ENCODE results near the gene RTN4R.
A peak's percentile ranks its signal among the peaks of the same experiment; 100 is the strongest.

Gene RTN4R

DNA sequence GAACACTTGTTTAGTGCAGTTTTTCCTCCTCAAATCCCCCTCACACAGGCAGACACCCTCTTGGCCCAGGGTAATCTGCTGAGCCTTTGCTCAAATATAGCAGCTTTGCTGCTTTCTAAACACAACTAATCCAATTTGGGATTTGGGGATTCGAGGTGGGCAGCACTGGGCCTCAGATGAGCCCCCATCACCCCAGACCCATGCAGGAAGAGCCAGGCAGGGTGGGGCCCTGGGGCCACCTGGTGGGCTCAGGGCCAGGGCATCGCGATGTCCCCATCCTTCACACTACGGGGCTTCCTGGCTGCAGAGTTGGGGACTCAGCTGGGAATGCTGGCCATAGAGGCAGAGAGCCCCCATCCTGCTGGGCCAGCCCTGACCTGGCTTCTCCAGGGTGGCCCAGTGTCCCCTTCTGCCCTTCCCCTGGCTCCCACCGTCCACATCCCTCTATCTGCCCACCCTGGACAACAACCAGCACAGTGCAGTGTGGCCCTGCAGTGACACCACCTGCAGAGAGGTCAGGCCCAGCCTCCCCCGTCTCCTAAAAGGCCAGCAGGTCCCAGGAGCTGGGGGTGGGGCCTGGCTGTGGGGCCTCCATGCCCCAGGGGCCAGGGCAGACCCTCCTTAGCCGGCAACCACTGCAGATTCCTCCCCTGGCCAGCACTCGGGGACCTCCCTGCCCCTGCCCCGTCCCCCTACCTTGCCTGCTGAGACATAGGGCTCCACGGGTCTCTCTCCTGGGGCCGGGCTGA lies 60.7 kb downstream of the RTN4R start:
- Histone ChIP-seq H3K4me1 (ENCODE audit: control extremely low read depth in 1 of 4, control insufficient read depth in 4 of 4, insufficient read depth in 4 of 4, low read length in 3 of 4) (peaks cover 0 to 40% (median 29%) of the 10 kb centered on the region in 4 experiments), H3K27ac (ENCODE audit: insufficient read depth in 1 of 2, low read depth in 1 of 2, low read length in 2 of 2, poor library complexity in 1 of 2, severe bottlenecking in 2 of 2) (peak overlapping the region; percentile 78 to 93), H3K9me3 (ENCODE audit: control extremely low read depth in 1 of 5, control insufficient read depth in 4 of 5, insufficient read depth in 2 of 5, low read depth in 1 of 5, low read length in 4 of 5) (no peaks in the 10 kb centered on the region), H3K36me3 (ENCODE audit: control insufficient read depth in 4 of 4, insufficient read depth in 4 of 4, low read length in 3 of 4) (no peaks in the 10 kb centered on the region), H3K4me3 (ENCODE audit: control insufficient read depth in 1 of 7, extremely low read depth in 1 of 7, insufficient read depth in 4 of 7, low read depth in 2 of 7, low read length in 6 of 7) (peak overlapping the region in 5 of 7 experiments; percentile 68 to 87 (median 78)), H3K27me3 (replicated peaks in 2 of 5; ENCODE audit: control insufficient read depth in 4 of 5, insufficient read depth in 5 of 5, low read length in 4 of 5) (no peaks in the 10 kb centered on the region)
- WGBS (ENCODE audit: insufficient coverage), result 95% methylated on average over 6 of the region's 11 CpGs
- CTCF ChIA-PET, result interaction anchor here (1.4 kb wide), 1 partner anchor 12 kb away, joined by 3 read pairs; no protein-coding TSS in a partner anchor
- no peak for DNase-seq
- POLR2A ChIA-PET, result no interaction called here

DNA sequence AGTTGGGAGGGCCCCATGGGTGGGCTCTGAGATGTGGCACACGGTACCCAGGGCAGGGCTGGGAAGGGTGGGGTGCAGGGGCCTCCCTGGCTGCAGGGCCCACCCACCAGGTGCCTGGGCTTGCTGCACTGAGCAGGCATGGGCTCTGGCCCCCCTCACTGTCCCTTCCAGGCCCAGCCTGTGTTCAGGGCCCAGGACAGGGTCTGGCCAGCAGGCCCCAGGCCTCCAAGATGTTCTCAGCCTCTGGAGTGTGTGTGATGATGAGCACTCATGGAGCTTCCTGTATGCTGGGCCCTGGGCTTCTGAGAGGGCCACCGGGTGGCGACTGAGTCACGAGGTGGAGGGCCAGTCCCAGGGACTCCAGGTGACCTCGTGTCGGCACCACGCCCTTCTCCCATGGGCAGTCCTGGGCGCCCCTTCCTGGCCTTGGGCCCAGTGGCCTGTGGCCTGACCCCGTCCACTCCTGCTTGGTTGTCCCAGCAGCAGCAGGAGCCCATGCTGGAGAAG lies 61.4 kb downstream of the RTN4R start:
- POLR2A ChIA-PET, result no interaction called here
- Histone ChIP-seq H3K9me3 (ENCODE audit: control extremely low read depth in 1 of 5, control insufficient read depth in 4 of 5, insufficient read depth in 2 of 5, low read depth in 1 of 5, low read length in 4 of 5) (no peaks in the 10 kb centered on the region), H3K27me3 (replicated peaks in 2 of 5; ENCODE audit: control insufficient read depth in 4 of 5, insufficient read depth in 5 of 5, low read length in 4 of 5) (no peaks in the 10 kb centered on the region), H3K4me3 (ENCODE audit: control insufficient read depth in 1 of 7, extremely low read depth in 1 of 7, insufficient read depth in 4 of 7, low read depth in 2 of 7, low read length in 6 of 7) (peak overlapping the region; percentile 28 to 87 (median 73)), H3K36me3 (ENCODE audit: control insufficient read depth in 4 of 4, insufficient read depth in 4 of 4, low read length in 3 of 4) (no peaks in the 10 kb centered on the region), H3K4me1 (ENCODE audit: control extremely low read depth in 1 of 4, control insufficient read depth in 4 of 4, insufficient read depth in 4 of 4, low read length in 3 of 4) (peaks cover 0 to 40% (median 29%) of the 10 kb centered on the region in 4 experiments), H3K27ac (ENCODE audit: insufficient read depth in 1 of 2, low read depth in 1 of 2, low read length in 2 of 2, poor library complexity in 1 of 2, severe bottlenecking in 2 of 2) (peak overlapping the region; percentile 78 to 93)
- CTCF ChIA-PET, result interaction anchor here (2.0 kb wide), 1 partner anchor 32 kb away, joined by 8 read pairs; no protein-coding TSS in a partner anchor
- 55% methylated on average over 8 of the region's 9 CpGs for WGBS (ENCODE audit: insufficient coverage)
- peak in 1 of 3 donors; percentile 14 for DNase-seq

DNA sequence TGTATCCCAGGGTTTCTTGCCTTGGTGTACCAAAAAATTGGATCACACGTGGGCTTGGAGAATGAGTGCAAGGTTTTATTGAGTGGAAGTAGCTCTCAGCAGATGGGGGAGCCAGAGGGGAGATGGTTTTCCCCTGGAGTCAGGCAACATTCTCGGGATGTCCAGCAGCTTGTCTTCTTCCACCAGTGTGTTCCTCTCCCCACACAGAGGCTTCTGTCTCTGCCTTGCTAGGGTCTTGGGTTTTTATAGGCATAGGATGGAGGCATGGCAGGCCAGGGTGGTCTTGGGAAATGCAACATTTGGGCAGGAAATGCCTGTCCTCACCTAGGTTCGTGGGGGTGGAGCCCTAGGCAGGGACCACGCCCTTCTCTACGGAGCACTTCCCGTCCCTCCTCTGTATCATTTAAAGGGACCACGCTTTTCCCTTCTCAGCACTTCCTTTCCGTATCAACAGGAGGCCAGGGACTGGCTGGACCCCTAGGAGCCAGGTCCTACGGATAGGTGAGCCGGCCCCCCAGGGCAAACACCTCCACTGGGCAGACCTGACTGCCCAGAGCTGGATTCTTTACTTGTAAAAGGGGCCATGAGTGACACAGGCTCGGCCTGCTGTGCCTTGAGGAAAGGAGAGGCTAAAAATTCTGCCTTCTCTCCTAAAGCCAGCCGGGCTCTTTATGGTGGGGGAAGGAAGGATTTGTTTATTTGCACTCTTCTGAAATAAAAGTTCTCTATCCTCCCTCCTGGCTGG lies 62.0 kb downstream of the RTN4R start:
- DNase-seq, result peak; percentile 45 to 66 (median 66)
- peak overlapping the region; percentile 28 to 87 (median 73) for H3K4me3 ChIP-seq (ENCODE audit: control insufficient read depth in 1 of 7, extremely low read depth in 1 of 7, insufficient read depth in 4 of 7, low read depth in 2 of 7, low read length in 6 of 7)
- ChIA-PET POLR2A (no interaction called here), CTCF (interaction anchor here (2.0 kb wide), 1 partner anchor 33 kb away, joined by 8 read pairs; no protein-coding TSS in a partner anchor)
- 0% methylated on average over 7 of the region's 12 CpGs for WGBS (ENCODE audit: insufficient coverage)
- no peaks in the 10 kb centered on the region for H3K36me3 ChIP-seq (ENCODE audit: control insufficient read depth in 4 of 4, insufficient read depth in 4 of 4, low read length in 3 of 4)
- no peaks in the 10 kb centered on the region for H3K9me3 ChIP-seq (ENCODE audit: control extremely low read depth in 1 of 5, control insufficient read depth in 4 of 5, insufficient read depth in 2 of 5, low read depth in 1 of 5, low read length in 4 of 5)
- peaks cover 0 to 40% (median 29%) of the 10 kb centered on the region in 4 experiments for H3K4me1 ChIP-seq (ENCODE audit: control extremely low read depth in 1 of 4, control insufficient read depth in 4 of 4, insufficient read depth in 4 of 4, low read length in 3 of 4)
- H3K27me3 ChIP-seq (replicated peaks in 2 of 5; ENCODE audit: control insufficient read depth in 4 of 5, insufficient read depth in 5 of 5, low read length in 4 of 5), result no peaks in the 10 kb centered on the region
- H3K27ac ChIP-seq (ENCODE audit: insufficient read depth in 1 of 2, low read depth in 1 of 2, low read length in 2 of 2, poor library complexity in 1 of 2, severe bottlenecking in 2 of 2), result peak overlapping the region; percentile 78 to 93

DNA sequence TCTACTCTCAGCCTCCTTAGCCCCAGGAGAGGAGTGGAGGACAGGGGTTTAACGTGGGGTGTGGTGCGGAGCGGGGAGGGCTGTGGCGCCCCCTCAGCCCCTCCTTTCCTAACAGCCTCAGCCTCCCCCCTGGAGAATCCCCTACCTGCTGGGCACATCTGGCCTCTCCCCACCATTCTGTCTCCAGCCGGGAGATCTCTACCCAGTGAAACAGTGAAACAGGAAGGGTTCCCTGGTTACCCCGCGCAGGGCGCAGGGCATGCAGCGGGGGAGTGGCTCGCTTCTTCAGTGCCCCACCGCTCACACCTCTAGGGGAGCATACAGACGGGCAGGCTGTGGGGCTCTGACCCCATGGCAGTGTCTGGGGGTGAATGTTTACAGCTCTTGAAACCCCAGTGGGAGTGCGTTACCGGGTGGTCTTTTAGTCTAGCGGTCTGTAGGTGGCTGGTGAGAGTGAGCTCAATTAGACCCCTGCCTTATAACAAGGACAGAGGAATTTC lies 62.6 kb downstream of the RTN4R start:
- peak overlapping the region in 1 of 7 experiments; percentile 85 for H3K4me3 ChIP-seq (ENCODE audit: control insufficient read depth in 1 of 7, extremely low read depth in 1 of 7, insufficient read depth in 4 of 7, low read depth in 2 of 7, low read length in 6 of 7)
- POLR2A ChIA-PET, result no interaction called here

DNA sequence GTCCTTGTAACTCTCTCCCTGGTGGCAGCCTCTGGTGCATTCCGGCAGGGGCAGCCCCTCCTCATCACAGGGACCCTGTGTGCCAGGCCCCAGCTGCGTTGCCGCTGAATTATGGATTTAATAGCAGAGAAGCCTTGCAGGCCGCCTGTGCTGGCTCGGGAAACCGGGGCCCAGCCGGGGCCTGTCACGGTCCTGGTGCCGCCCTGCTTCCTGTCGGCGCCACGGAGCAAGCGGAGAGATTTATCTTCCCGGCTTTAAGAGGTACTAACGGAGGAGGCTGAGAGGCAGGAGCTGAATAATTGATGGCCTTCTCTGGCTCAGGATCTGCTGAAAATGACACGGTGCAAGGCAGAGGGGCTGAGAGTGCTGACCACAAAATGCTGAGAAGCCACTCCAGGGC lies 63.3 kb downstream of the RTN4R start:
- no peak for DNase-seq
- no peaks in the 10 kb centered on the region for H3K9me3 ChIP-seq (ENCODE audit: control extremely low read depth in 1 of 5, control insufficient read depth in 4 of 5, insufficient read depth in 2 of 5, low read depth in 1 of 5, low read length in 4 of 5)
- H3K27ac ChIP-seq (ENCODE audit: insufficient read depth in 1 of 2, low read depth in 1 of 2, low read length in 2 of 2, poor library complexity in 1 of 2, severe bottlenecking in 2 of 2), result no peak overlapping the region
- no peaks in the 10 kb centered on the region for H3K36me3 ChIP-seq (ENCODE audit: control insufficient read depth in 4 of 4, insufficient read depth in 4 of 4, low read length in 3 of 4)
- WGBS (ENCODE audit: insufficient coverage), result 83% methylated on average over 9 of the region's 16 CpGs
- H3K4me1 ChIP-seq (ENCODE audit: control extremely low read depth in 1 of 4, control insufficient read depth in 4 of 4, insufficient read depth in 4 of 4, low read length in 3 of 4), result peaks cover 0 to 40% (median 29%) of the 10 kb centered on the region in 4 experiments
- ChIA-PET POLR2A (no interaction called here), CTCF (interaction anchor here (1.0 to 2.0 kb wide), 3 partner anchors 34 to 53 kb away, joined by 3 to 8 read pairs (median 4); no protein-coding TSS in a partner anchor)
- H3K27me3 ChIP-seq (replicated peaks in 2 of 5; ENCODE audit: control insufficient read depth in 4 of 5, insufficient read depth in 5 of 5, low read length in 4 of 5), result no peaks in the 10 kb centered on the region
- no peak overlapping the region for H3K4me3 ChIP-seq (ENCODE audit: control insufficient read depth in 1 of 7, extremely low read depth in 1 of 7, insufficient read depth in 4 of 7, low read depth in 2 of 7, low read length in 6 of 7)

More for the DNA sequence above, 62.6 kb downstream of the RTN4R start:
- 98% methylated on average over 12 of the region's 15 CpGs for WGBS (ENCODE audit: insufficient coverage)
- DNase-seq, result peak in 2 of 3 donors; percentile 15 to 19
- Histone ChIP-seq H3K9me3 (ENCODE audit: control extremely low read depth in 1 of 5, control insufficient read depth in 4 of 5, insufficient read depth in 2 of 5, low read depth in 1 of 5, low read length in 4 of 5) (no peaks in the 10 kb centered on the region), H3K27me3 (replicated peaks in 2 of 5; ENCODE audit: control insufficient read depth in 4 of 5, insufficient read depth in 5 of 5, low read length in 4 of 5) (no peaks in the 10 kb centered on the region), H3K27ac (ENCODE audit: insufficient read depth in 1 of 2, low read depth in 1 of 2, low read length in 2 of 2, poor library complexity in 1 of 2, severe bottlenecking in 2 of 2) (peak overlapping the region in 1 of 2 experiments; percentile 93), H3K4me1 (ENCODE audit: control extremely low read depth in 1 of 4, control insufficient read depth in 4 of 4, insufficient read depth in 4 of 4, low read length in 3 of 4) (peaks cover 0 to 40% (median 29%) of the 10 kb centered on the region in 4 experiments), H3K36me3 (ENCODE audit: control insufficient read depth in 4 of 4, insufficient read depth in 4 of 4, low read length in 3 of 4) (no peaks in the 10 kb centered on the region)
- CTCF ChIA-PET, result interaction anchor here (1.1 to 2.0 kb wide), 2 partner anchors 33 to 49 kb away, joined by 3 to 8 read pairs; no protein-coding TSS in a partner anchor

DNA sequence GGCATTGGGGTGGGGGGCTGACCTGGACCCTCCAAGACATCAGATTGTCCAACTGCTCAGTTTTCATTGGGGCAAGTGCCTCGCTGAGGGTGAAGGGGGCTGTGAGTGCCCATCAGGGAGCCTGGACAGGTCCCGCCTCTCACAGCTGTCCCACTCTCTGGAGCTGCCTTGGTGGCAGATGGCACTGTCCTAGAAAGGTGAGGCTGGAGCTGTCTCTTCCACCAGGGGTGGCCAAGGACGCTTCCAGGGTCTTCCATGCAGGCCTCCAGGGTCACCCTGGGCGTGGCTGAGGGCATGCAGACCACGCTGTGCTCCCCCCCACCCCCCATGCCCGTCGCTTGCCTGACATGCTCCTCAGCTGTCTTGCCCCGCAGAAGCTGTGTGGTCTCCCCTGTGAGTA lies 63.8 kb downstream of the RTN4R start:
- ChIA-PET CTCF (interaction anchor here (1.0 to 1.1 kb wide), 2 partner anchors 48 to 54 kb away, joined by 3 to 4 read pairs; no protein-coding TSS in a partner anchor), POLR2A (no interaction called here)
- Histone ChIP-seq H3K36me3 (ENCODE audit: control insufficient read depth in 4 of 4, insufficient read depth in 4 of 4, low read length in 3 of 4) (no peaks in the 10 kb centered on the region), H3K4me3 (ENCODE audit: control insufficient read depth in 1 of 7, extremely low read depth in 1 of 7, insufficient read depth in 4 of 7, low read depth in 2 of 7, low read length in 6 of 7) (no peak overlapping the region), H3K9me3 (ENCODE audit: control extremely low read depth in 1 of 5, control insufficient read depth in 4 of 5, insufficient read depth in 2 of 5, low read depth in 1 of 5, low read length in 4 of 5) (no peaks in the 10 kb centered on the region), H3K4me1 (ENCODE audit: control extremely low read depth in 1 of 4, control insufficient read depth in 4 of 4, insufficient read depth in 4 of 4, low read length in 3 of 4) (peaks cover 0 to 40% (median 29%) of the 10 kb centered on the region in 4 experiments), H3K27me3 (replicated peaks in 2 of 5; ENCODE audit: control insufficient read depth in 4 of 5, insufficient read depth in 5 of 5, low read length in 4 of 5) (no peaks in the 10 kb centered on the region), H3K27ac (ENCODE audit: insufficient read depth in 1 of 2, low read depth in 1 of 2, low read length in 2 of 2, poor library complexity in 1 of 2, severe bottlenecking in 2 of 2) (no peak overlapping the region)
- 97% methylated on average over 6 of the region's 8 CpGs for WGBS (ENCODE audit: insufficient coverage)
- DNase-seq, result no peak
